HepG2 (cell line): ENCODE measurements around the gene ENO2. TPM values are rescaled to one million over a fixed set of nuclear protein-coding genes. Genes with fewer than 3 reads are reported as not detected.

ENCODE experiments used
- ATAC-seq: fragments of 200-7000 bp; cut with Tn5 transposase; 3 replicates; pipeline ENCODE4 v1.9.1; 2020; ENCODE audit warnings: mild to moderate bottlenecking, moderate library complexity
- BruUV-seq: library from RNA; stranded (reverse); fragments of 400-500 nt; replicated peaks from 2 replicates; lab custom pipeline; 2021; lab: Mats Ljungman, UMichigan
- CTCF ChIA-PET: fragments of 300-600 bp; formaldehyde crosslinking; extraction: SDS; loops from one replicate; lab custom pipeline; 2021; ENCODE audit warnings: low total read pairs, inconsistent platforms, low intra/inter-chr PET ratio; lab: Yijun Ruan, JAX
- POLR2A ChIA-PET: fragments of 350-600 bp; sonication (Branson Sonifier 250); formaldehyde crosslinking; loops from one replicate; lab custom pipeline; 2020; ENCODE audit warnings: antibody characterized with exemption, inconsistent platforms; lab: Yijun Ruan, JAX
- DNase-seq: peaks from one replicate; pipeline ENCODE4 v3.0.0-alpha.2; 2015; ENCODE audit warnings: low spot score
- FAIRE-seq: peaks from 3 replicates; lab custom pipeline; 2011; peaks lifted over from hg19 to GRCh38; lab: Jason Lieb, UNC
- H2AFZ ChIP-seq: one replicate; pipeline ENCODE4 v1.6.1; 2011; ENCODE audit warnings: low read length, inconsistent platforms
- H3K27ac ChIP-seq: fragments of 300-600 bp; 3 replicates; pipeline ENCODE4 v1.8.0; 2011; ENCODE audit warnings: mixed run types, mild to moderate bottlenecking, mixed read lengths, low read length, inconsistent platforms; ENCODE audit not compliant: insufficient read depth; ENCODE audit errors: extremely low read length
- H3K27me3 ChIP-seq, 2 experiments: fragments of 200-600 bp in 1 of 2; 2 replicates in 1 of 2; 3 replicates in 1 of 2; pipeline versions ENCODE4 v1.6.0 to v1.8.0; 2011; ENCODE audit warnings: low read length in 2 of 2, mild to moderate bottlenecking in 2 of 2, moderate library complexity in 2 of 2, inconsistent platforms in 1 of 2; ENCODE audit not compliant: insufficient read depth in 2 of 2, control insufficient read depth in 1 of 2
- H3K36me3 ChIP-seq, 2 experiments: fragments of 200-600 bp in 1 of 2; replicated peaks in 1 of 2; 2 replicates in 1 of 2; 3 replicates in 1 of 2; pipeline versions ENCODE4 v1.5.1 to v1.8.0; 2011; ENCODE audit warnings: low read length in 2 of 2, inconsistent platforms in 1 of 2; ENCODE audit not compliant: insufficient read depth in 2 of 2, control insufficient read depth in 1 of 2
- H3K4me1 ChIP-seq: 2 replicates; pipeline ENCODE4 v1.5.1; 2012; ENCODE audit warnings: low read length, inconsistent platforms; ENCODE audit not compliant: insufficient read depth
- H3K4me2 ChIP-seq: 2 replicates; pipeline ENCODE4 v1.6.0; 2011; ENCODE audit warnings: low read depth, low read length, inconsistent platforms
- H3K4me3 ChIP-seq, 3 experiments: fragments of 200-600 bp in 1 of 3; sonication (generic), shearing (Covaris generic) in 1 of 3; replicated peaks in 1 of 3; 2 replicates each; pipeline ENCODE4 v1.5.1; 2011 to 2016; ENCODE audit warnings: low read length in 3 of 3, inconsistent platforms in 2 of 3, low read depth in 2 of 3, mild to moderate bottlenecking in 2 of 3, control low read depth in 1 of 3, mixed read lengths in 1 of 3; ENCODE audit not compliant: insufficient read depth in 1 of 3
- H3K79me2 ChIP-seq: one replicate; pipeline ENCODE4 v1.6.1; 2011; ENCODE audit warnings: low read length, inconsistent platforms; ENCODE audit not compliant: insufficient read depth
- H3K9ac ChIP-seq: 2 replicates; pipeline ENCODE4 v1.6.0; 2011; ENCODE audit warnings: mild to moderate bottlenecking, low read depth, low read length, inconsistent platforms; ENCODE audit not compliant: insufficient read depth
- H3K9me3 ChIP-seq: 2 replicates; pipeline ENCODE4 v1.5.1; 2012; ENCODE audit warnings: mild to moderate bottlenecking, low read length
- H4K20me1 ChIP-seq: 2 replicates; pipeline ENCODE4 v1.6.0; 2011; ENCODE audit warnings: inconsistent platforms, mild to moderate bottlenecking, low read length, moderate library complexity; ENCODE audit not compliant: insufficient read depth
- JUND ChIP-seq: sonication (generic); formaldehyde crosslinking; IDR thresholded peaks from 2 replicates; pipeline ENCODE4 v1.8.0; 2022; ENCODE audit warnings: mild to moderate bottlenecking, missing genetic modification reagents
- ZBTB1 ChIP-seq: sonication (generic); formaldehyde crosslinking; IDR thresholded peaks from 2 replicates; pipeline ENCODE4 v1.4.0; 2020; ENCODE audit warnings: missing genetic modification reagents, borderline replicate concordance
- ZBTB38 ChIP-seq: sonication (generic); formaldehyde crosslinking; IDR thresholded peaks from 2 replicates; pipeline ENCODE4 v1.5.1; 2020; ENCODE audit warnings: mild to moderate bottlenecking, missing genetic modification reagents
- ZNF713 ChIP-seq: sonication (generic); formaldehyde crosslinking; IDR thresholded peaks from 2 replicates; pipeline ENCODE4 v1.4.0; 2020; ENCODE audit warnings: mild to moderate bottlenecking, missing genetic modification reagents
- ZNF772 ChIP-seq: sonication (generic); formaldehyde crosslinking; IDR thresholded peaks from 2 replicates; pipeline ENCODE4 v1.5.0; 2020; ENCODE audit warnings: mild to moderate bottlenecking, missing genetic modification reagents
- WGBS: methylation state at CpG from one replicate; pipeline ENCODE4 v1.1.6; 2017; ENCODE audit warnings: low lambda C conversion rate; 5-methylcytosine and 5-hydroxymethylcytosine counted together
- in situ Hi-C: cut with HindIII; loops from 2 replicates; pipeline ENCODE4 v1.10.0; 2017; ENCODE audit warnings: low pct_unique_long_range_greater_than_20kb; ENCODE audit not compliant: extremely low pct_ligation_motif_present
- intact Hi-C: fragments of 100-400 bp; cut with micrococcal nuclease; formaldehyde crosslinking; loops from one replicate; pipeline ENCODE4 v1.10.0; 2022; ENCODE audit not compliant: unreplicated experiment
- polyA plus RNA-seq, 8 experiments: library from polyadenylated mRNA; depleted of rRNA in 3 of 8; stranded (reverse) in 7 of 8; unstranded in 1 of 8; fragments of >200 nt; fragmentation: Illumina TruSeq in 4 of 8; extraction: Trizol in 4 of 8; gene quantifications; 2 replicates each; pipeline versions ENCODE4 v1.2.1 to v1.2.3, GENCODE V29; 2011 to 2016; ENCODE audit warnings: low read depth in 4 of 8, missing spikeins in 1 of 8, mixed read lengths in 1 of 8; ENCODE audit not compliant: insufficient read depth in 1 of 8
- total RNA-seq, 5 experiments: library from RNA; depleted of rRNA; stranded (reverse); fragments of >200 nt; fragmentation: Illumina TruSeq; extraction: Trizol; gene quantifications; 2 replicates each; pipeline ENCODE4 v1.2.3, GENCODE V29; 2016; ENCODE audit warnings: low read depth in 1 of 5
- TF ChIP-seq, protein P1 (sequence below): IDR thresholded peaks from 2 replicates; pipeline ENCODE4 v1.4.0; 2020; ENCODE audit warnings: mild to moderate bottlenecking, missing genetic modification reagents

The ENO2 gene
- total and polyA plus RNA-seq, 2 of the 13 experiments (the other 11 are each of a cell fraction or from before 2014, with no cell fraction given) = 19.3 to 136 TPM

DNA sequence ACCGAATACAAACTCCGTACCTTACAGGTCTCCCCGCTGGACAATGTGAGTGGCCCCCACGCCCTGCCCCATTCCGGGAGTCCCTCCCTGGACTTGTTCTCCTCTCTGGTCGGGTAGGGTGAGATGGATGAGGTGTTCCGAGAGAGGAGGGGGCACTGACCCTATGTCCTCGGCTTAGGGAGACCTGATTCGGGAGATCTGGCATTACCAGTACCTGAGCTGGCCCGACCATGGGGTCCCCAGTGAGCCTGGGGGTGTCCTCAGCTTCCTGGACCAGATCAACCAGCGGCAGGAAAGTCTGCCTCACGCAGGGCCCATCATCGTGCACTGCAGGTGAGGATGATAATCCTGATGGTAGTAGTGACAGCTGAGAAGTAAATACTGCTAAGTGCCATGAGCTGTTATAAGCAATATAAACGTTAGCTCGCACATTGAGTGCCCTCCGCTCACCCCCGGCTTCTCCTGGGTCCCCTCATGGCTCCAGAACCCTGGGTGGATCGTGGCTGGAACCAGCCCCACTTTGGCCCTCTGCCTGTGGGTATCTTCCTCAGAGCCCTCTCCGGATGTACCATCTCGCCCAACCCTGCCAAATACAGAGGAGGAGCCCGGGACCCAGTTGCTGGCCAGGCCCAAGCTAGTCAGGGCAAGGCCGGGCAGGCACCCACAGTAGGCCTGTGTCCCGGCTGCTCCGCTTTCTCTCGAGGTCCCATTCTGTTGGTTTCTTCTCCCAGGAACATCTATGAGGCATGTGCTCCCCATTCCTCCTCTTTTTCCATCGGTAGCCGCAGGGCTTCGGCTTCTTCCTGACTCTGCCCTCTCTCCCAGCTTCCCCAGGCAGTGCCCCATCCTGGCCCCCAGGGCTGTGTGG is 43.6 kb downstream of the ENO2 start:
- Histone ChIP-seq H3K79me2 (no peaks in the 10 kb centered on the region), H3K27me3 (no peaks in the 10 kb centered on the region), H3K27ac (no peak overlapping the region), H3K4me3 (no peak overlapping the region), H2AFZ (no peak overlapping the region), H3K36me3 (no peaks in the 10 kb centered on the region; a peak in 1 of 5 replicates), H4K20me1 (no peaks in the 10 kb centered on the region), H3K9me3 (no peaks in the 10 kb centered on the region), H3K4me1 (peaks cover 25% of the 10 kb centered on the region), H3K4me2 (no peak overlapping the region), H3K9ac (no peak overlapping the region)
- in situ Hi-C loops = no loop called here
- POLR2A ChIA-PET = interaction anchor here (0.7 to 8.0 kb wide), 2 partner anchors 12 to 20 kb away, joined by 3 to 180 read pairs; partner anchors contain the start of genes C12orf57 and RNU7-1
- 87% methylated on average over 25 of the region's 28 CpGs for WGBS
- FAIRE-seq = no peak
- no TSS peak for BruUV-seq
- CTCF ChIA-PET = no interaction called here
- intact Hi-C loops = no loop called here
- ATAC-seq = no peak
- TF ChIP-seq ZNF772 (CRISPR knock-in tag) (no peak), JUND (CRISPR knock-in tag) (no peak), ZBTB38 (CRISPR knock-in tag) (no peak), ZBTB1 (CRISPR knock-in tag) (no peak), ZNF713 (CRISPR knock-in tag) (no peak)
- TF ChIP-seq, protein P1, sequence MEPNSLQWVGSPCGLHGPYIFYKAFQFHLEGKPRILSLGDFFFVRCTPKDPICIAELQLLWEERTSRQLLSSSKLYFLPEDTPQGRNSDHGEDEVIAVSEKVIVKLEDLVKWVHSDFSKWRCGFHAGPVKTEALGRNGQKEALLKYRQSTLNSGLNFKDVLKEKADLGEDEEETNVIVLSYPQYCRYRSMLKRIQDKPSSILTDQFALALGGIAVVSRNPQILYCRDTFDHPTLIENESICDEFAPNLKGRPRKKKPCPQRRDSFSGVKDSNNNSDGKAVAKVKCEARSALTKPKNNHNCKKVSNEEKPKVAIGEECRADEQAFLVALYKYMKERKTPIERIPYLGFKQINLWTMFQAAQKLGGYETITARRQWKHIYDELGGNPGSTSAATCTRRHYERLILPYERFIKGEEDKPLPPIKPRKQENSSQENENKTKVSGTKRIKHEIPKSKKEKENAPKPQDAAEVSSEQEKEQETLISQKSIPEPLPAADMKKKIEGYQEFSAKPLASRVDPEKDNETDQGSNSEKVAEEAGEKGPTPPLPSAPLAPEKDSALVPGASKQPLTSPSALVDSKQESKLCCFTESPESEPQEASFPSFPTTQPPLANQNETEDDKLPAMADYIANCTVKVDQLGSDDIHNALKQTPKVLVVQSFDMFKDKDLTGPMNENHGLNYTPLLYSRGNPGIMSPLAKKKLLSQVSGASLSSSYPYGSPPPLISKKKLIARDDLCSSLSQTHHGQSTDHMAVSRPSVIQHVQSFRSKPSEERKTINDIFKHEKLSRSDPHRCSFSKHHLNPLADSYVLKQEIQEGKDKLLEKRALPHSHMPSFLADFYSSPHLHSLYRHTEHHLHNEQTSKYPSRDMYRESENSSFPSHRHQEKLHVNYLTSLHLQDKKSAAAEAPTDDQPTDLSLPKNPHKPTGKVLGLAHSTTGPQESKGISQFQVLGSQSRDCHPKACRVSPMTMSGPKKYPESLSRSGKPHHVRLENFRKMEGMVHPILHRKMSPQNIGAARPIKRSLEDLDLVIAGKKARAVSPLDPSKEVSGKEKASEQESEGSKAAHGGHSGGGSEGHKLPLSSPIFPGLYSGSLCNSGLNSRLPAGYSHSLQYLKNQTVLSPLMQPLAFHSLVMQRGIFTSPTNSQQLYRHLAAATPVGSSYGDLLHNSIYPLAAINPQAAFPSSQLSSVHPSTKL (CRISPR knock-in tag) = no peak
- TF ChIP-seq, all 625 proteins: peak for 0
- DNase-seq = no peak
